ENCODE results near the gene MRTFB.
"Not testable (repeated sequence)": the region's sequence is repeated elsewhere in the genome, so short reads cannot be mapped to it uniquely, and the experiment has no call there.

MRTFB gene

GRCh38 chr16:14070877-14071575 lies at the start of gene MRTFB:
TSS of gene MRTFB (plus strand) at chr16:14071319. CDS start at chr16:14140607, 69,288 bp downstream.
- DNase-seq, result peak; percentile 17 to 56

- DNase-seq, result not testable (repeated sequence)
Measured at GRCh38 chr16:14023526-14023925, 47.6 kb upstream of the MRTFB start.

- peak; percentile 50 to 66 for DNase-seq
Measured at GRCh38 chr16:14024283-14024682, 46.8 kb upstream of the MRTFB start.

GRCh38 chr16:14026572-14027285 lies 44.4 kb upstream of the MRTFB start:
- DNase-seq, result no peak

- no peak for DNase-seq
Measured at GRCh38 chr16:14028202-14028601, 42.9 kb upstream of the MRTFB start.

- DNase-seq, result no peak
Measured at GRCh38 chr16:14029658-14030057, 41.5 kb upstream of the MRTFB start.

GRCh38 chr16:14035092-14035491 lies 36.0 kb upstream of the MRTFB start:
- DNase-seq, result no peak

GRCh38 chr16:14036889-14037288 lies 34.2 kb upstream of the MRTFB start:
- DNase-seq, result no peak

GRCh38 chr16:14037960-14038359 lies 33.2 kb upstream of the MRTFB start:
- no peak for DNase-seq

GRCh38 chr16:14041164-14041563 lies 30.0 kb upstream of the MRTFB start:
- no peak for DNase-seq

GRCh38 chr16:14042706-14043105 lies 28.4 kb upstream of the MRTFB start:
- DNase-seq, result no peak

GRCh38 chr16:14043278-14043677 lies 27.8 kb upstream of the MRTFB start:
- DNase-seq, result no peak

GRCh38 chr16:14043793-14044192 lies 27.3 kb upstream of the MRTFB start:
- no peak for DNase-seq

- not testable (repeated sequence) for DNase-seq
Measured at GRCh38 chr16:14047121-14047859, 23.8 kb upstream of the MRTFB start.

GRCh38 chr16:14050291-14051027 lies 20.7 kb upstream of the MRTFB start:
- DNase-seq, result no peak

- DNase-seq, result no peak
Measured at GRCh38 chr16:14051103-14051729, 19.9 kb upstream of the MRTFB start.

- DNase-seq, result no peak
Measured at GRCh38 chr16:14056970-14057369, 14.1 kb upstream of the MRTFB start.

- no peak for DNase-seq
Measured at GRCh38 chr16:14057878-14058382, 13.2 kb upstream of the MRTFB start.

- no peak for DNase-seq
Measured at GRCh38 chr16:14061732-14062259, 9.3 kb upstream of the MRTFB start.

GRCh38 chr16:14062261-14062660 lies 8.9 kb upstream of the MRTFB start:
- no peak for DNase-seq

- no peak for DNase-seq
Measured at GRCh38 chr16:14063618-14064581, 7.2 kb upstream of the MRTFB start.

All from inflammatory macrophage treated with lipopolysaccharide for 1 hour (primary cell).